ENCODE measurements around the gene GALNT10. TPM values are rescaled to one million over a fixed set of nuclear protein-coding genes. Genes with fewer than 3 reads are reported as not detected.

Gene GALNT10
- total RNA-seq, 1 donor, result 46.5 TPM

DNA sequence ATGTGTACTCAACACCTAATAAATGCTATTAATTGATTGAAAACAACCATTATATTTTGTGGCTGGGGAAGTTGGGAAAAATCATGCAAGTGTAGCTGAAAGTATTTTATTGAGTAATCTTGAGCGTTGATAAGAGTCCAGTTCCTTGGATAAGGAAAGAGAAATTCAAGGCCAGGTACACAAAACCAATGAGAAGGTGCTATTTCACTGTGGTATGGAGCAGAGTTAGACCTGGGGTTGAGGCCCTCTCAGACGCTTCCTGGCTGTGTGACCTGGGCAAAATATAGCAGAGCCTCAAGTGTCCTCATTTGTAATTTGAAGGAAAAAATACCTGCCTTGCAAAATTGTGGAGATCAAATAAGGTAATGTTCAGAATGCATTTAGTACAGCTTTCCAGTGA is 50.1 kb downstream of the GALNT10 start:
- no peak overlapping the region for H3K4me3 ChIP-seq (ENCODE audit: low read depth, low read length)
- TF ChIP-seq, protein P1, sequence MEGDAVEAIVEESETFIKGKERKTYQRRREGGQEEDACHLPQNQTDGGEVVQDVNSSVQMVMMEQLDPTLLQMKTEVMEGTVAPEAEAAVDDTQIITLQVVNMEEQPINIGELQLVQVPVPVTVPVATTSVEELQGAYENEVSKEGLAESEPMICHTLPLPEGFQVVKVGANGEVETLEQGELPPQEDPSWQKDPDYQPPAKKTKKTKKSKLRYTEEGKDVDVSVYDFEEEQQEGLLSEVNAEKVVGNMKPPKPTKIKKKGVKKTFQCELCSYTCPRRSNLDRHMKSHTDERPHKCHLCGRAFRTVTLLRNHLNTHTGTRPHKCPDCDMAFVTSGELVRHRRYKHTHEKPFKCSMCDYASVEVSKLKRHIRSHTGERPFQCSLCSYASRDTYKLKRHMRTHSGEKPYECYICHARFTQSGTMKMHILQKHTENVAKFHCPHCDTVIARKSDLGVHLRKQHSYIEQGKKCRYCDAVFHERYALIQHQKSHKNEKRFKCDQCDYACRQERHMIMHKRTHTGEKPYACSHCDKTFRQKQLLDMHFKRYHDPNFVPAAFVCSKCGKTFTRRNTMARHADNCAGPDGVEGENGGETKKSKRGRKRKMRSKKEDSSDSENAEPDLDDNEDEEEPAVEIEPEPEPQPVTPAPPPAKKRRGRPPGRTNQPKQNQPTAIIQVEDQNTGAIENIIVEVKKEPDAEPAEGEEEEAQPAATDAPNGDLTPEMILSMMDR (IDR thresholded peaks at IDR 0.05; ENCODE audit: insufficient read depth, low read length), result no peak

GRCh38 chr5:154241021-154241420 is 50.5 kb downstream of the GALNT10 start:
- no peak for DNase-seq (ENCODE audit: low read depth)
- TF ChIP-seq, protein P1 (IDR thresholded peaks at IDR 0.05; ENCODE audit: insufficient read depth, low read length), result no peak
- H3K4me3 ChIP-seq (ENCODE audit: low read depth, low read length), result no peak overlapping the region

More for the DNA sequence above, 50.1 kb downstream of the GALNT10 start:
- no peak for DNase-seq (ENCODE audit: low read depth)

DNA sequence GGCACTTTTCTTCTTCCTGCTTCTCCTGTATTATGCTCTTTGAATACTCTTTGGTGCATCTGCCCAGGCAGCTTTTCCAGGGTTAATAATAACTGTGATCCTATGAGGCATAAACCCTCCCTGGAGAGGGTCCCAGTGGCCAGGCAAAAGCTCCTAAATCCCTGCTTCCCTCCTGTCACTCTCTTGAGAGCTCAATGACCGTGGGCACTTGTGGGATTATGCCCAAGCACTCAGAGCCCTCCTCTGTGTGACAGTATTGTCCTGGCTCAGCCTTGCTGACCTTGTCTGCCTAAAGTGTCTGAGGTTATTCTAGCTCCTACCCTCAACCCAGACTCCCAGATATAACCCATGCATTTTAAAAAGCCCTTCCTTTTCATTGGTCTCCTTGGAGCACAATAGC is 51.9 kb downstream of the GALNT10 start:
- no peak overlapping the region for H3K4me3 ChIP-seq (ENCODE audit: low read depth, low read length)
- TF ChIP-seq, protein P1 (IDR thresholded peaks at IDR 0.05; ENCODE audit: insufficient read depth, low read length), result no peak
- no peak for DNase-seq (ENCODE audit: low read depth)

- DNase-seq (ENCODE audit: low read depth), result no peak
- TF ChIP-seq, protein P1 (IDR thresholded peaks at IDR 0.05; ENCODE audit: insufficient read depth, low read length), result no peak
- no peak overlapping the region for H3K4me3 ChIP-seq (ENCODE audit: low read depth, low read length)
Measured at GRCh38 chr5:154242964-154243376, 52.4 kb downstream of the GALNT10 start.

DNA sequence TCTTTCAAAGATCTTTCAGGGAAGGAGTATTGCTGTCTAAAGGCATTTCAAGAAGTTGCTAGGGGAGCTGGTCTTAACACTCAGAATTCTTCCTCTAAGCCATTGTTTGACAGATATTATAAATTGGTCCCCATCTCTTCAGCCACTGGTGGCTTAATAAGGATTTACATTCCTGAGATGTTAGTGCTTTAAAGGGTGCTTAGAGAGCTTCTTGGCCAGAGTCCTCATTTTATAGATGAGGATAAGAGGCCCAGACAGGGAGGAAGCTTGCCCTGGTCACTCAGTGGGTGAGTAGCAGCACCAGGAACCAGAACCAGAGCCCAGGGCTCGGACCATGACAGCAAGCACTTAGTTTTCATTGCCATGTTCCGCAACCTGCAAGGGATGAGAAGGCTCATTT is 53.2 kb downstream of the GALNT10 start:
- DNase-seq (ENCODE audit: low read depth), result peak; percentile 49
- H3K4me3 ChIP-seq (ENCODE audit: low read depth, low read length), result no peak overlapping the region
- TF ChIP-seq, protein P1 (IDR thresholded peaks at IDR 0.05; ENCODE audit: insufficient read depth, low read length), result no peak

DNA sequence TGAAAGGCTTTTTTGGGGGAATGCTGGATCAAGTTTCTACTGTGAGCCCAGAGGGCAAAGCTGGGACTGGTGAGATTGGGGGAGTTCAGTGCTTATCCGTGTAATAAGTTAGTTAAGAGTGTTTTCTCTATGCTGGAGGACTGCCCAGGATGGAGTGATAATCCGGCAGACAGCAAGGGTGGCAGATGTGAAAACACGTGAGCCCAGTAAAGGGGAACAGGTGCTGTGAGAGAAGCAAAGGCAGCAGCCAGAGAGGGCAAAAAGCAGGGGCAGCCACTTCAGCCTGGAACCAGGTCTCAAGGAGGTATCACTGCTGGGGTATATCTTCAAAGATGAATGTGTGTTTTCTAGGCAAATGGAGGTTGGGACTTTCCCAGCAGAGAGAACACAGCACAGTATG is 53.9 kb downstream of the GALNT10 start:
- TF ChIP-seq, protein P1 (IDR thresholded peaks at IDR 0.05; ENCODE audit: insufficient read depth, low read length), result no peak
- no peak overlapping the region for H3K4me3 ChIP-seq (ENCODE audit: low read depth, low read length)
- DNase-seq (ENCODE audit: low read depth), result no peak

DNA sequence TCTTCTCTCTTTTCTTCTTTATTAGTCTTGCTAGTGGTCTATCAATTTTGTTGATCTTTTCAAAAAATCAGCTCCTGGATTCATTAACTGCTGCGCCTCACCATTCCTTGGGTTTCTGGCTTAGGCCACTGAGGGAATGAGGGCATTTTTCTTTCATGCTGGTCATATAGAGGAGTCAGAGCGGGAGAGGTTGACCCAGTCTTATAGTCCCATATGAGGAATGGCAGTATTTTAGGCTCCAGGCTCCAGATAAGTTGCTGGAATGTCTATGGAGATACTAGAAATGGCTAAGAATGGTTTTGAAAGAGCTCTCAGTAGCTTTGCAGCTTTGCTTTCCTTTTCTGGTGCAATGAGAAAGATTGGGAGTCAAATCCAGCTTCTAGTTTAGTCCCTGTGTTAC is 58.2 kb downstream of the GALNT10 start:
- TF ChIP-seq, protein P1 (IDR thresholded peaks at IDR 0.05; ENCODE audit: insufficient read depth, low read length), result no peak
- H3K4me3 ChIP-seq (ENCODE audit: low read depth, low read length), result no peak overlapping the region
- no peak for DNase-seq (ENCODE audit: low read depth)

Measured in fibroblast of the aortic adventitia (primary cell).